SU-DHL-6 (cell line): Measurements from ENCODE around the gene EAF2.

ENCODE experiments used
- CTCF ChIP-seq: fragments of 200-600 bp; sonication (generic); IDR thresholded peaks from one replicate; pipeline ENCODE4 v1.5.1; 2017; ENCODE audit warnings: antibody characterized with exemption, mild to moderate bottlenecking, low read length, moderate library complexity; ENCODE audit not compliant: insufficient read depth, poor library complexity, severe bottlenecking
- EZH2phosphoT487 ChIP-seq: fragments of 200-600 bp; sonication (generic), shearing (Covaris generic); conservative IDR thresholded peaks from 2 replicates; pipeline ENCODE4 v1.6.1; 2018; ENCODE audit warnings: mild to moderate bottlenecking, antibody characterized with exemption, low read length, moderate library complexity, mixed read lengths

GRCh38 chr3:121836064-121836463, 1.1 kb downstream of the EAF2 start:
- TF ChIP-seq EZH2phosphoT487 (no peak), CTCF (no peak)
